DMS79 (cell line): ENCODE measurements around the gene MCC.
A peak's percentile ranks its signal among the peaks of the same experiment; 100 is the strongest.

Source experiments
- DNase-seq: peaks from one replicate; lab custom pipeline; 2025; lab: John Stamatoyannopoulos, UW

Gene MCC

DNA sequence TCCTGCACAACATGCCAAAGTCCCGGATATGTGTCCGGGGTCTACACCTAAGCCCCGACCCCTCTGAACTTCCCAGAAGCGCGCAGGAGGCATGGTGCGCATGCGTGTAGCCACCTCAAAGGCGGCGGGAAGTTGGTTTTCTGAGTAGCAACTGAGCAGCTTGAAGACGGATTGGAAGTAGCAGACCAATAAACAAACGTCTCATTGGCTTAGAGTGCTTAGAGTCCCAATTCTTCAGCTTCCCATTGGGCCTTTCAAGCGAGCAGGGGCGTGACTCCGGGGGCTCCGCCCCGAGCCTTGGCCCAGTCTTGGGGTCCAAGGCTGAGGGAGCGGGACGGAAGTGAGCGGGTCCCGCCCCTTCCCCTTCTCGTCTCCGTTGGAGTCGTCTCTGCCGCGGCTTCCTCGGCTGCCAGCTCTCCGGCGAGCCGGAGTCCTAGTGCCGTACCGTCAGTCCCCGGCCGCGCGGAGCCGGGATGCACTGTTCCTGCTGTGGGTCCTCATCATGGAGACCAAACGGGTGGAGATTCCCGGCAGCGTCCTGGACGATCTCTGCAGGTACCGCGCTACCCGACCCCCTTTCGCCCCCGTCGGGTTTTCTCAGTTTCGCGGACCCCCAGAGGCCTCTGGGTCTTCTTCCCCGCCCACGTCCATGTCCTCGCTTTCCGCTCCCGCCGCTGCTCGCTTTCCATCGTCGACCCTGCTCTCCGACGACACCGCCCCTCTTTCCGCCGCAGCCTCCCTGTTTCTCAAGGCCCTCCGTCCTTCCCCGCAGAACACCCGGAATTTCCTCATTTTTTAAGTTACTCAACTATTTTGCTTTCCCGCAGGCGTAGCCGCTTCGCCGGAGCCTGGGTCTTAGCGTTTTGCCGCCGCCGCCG lies 511.6 kb downstream of the MCC start, which contains the start of gene DCP2:
TSS of gene DCP2 (plus strand) at position 367 of the 878 bp plus-strand sequence. CDS start at position 503, 136 bp downstream.
- DNase-seq: peak; percentile 97

DNA sequence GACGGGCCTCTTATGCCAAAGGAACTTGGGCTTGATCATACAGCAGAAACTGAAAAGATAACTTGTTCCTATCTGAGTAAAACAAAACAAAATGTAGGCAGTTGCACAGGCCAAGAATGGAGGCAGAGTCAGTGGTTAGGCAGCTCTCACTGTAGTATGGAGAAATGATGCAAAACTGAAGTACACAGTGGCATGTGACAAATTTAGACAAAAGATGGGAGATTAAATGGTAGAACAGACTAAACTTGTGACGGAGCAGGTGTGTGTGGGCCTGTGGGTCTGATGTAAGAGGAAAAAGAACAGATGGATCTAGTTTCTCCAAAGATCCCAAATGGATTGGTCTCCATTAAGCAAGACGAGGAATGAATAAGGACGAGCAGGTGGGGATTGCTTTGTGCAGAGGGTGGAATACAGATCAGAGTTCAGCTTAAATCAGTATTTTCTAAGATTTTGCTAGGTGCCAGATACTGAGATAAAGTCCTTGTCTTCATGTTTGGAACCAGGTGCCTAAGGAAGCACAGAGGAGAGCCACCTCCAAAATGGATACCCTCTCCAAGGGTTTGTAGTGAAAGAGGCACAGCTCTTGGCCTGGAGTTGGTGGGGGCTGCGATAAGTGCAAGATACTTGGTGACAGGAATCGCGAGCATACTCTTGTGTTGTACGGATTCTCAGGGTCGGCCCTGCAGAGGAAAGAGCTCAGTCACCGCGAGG lies 512.4 kb downstream of the MCC start:
- DNase-seq: peak; percentile 78

DNA sequence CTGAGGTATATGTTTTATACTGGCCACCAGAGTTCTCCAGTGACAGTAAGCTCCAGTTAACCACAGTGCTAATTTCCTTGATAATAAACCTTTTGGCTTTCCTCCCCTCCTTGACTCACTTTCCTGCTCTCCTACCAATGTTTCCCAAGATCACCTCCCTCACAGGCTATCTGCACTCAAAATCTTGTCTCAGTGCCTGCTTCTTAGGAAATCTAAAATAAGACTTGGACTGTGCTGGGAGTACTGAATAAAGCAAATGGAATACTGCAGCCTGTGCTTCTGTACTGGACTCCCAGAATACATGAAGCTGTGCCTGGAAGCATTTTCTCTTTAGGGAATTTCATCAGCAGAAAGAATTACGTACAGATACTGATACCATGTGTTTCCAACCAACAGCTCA lies 513.4 kb downstream of the MCC start:
- no peak for DNase-seq

DNA sequence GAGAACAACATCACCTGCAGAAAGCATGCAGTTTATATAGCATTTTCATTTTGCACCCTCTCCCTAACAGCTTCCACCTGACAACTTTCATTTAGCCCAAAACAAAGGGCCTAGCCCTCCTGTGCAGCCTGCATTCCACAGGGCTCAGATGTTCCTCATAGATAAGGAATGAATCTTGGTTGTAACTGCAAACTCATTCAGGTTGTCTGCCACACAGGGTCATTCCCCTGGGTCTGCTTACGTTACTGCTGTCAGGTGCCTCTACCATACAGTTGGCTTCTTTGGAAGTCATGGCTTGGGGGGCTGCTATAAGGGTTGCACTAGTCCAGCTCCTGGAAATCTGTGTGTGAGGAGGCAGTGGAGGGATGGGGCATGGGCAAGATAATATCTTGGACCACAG lies 514.3 kb downstream of the MCC start:
- no peak for DNase-seq

DNA sequence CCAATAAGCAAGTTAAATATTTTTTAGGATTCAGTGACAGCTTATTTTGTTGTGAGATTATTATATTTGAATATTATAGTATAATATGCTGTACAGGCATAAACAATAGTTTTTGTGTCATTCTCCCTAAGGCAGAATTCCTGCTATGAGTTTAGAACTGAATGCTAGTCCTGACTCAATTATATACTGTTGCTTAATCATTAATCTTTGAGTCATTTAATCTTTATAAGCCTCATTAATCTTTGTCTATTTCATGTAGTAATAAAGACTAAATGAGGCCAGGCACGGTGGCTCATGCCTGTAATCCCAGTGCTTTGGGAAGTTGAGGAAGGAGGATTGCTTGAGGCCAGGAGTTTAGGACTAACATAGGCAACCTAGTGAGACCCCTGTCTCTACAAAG lies 515.2 kb downstream of the MCC start:
- DNase-seq: no peak
